Adrenal gland (tissue), 12 donors: ENCODE measurements around the gene C15orf39. TPM values are rescaled to one million over a fixed set of nuclear protein-coding genes. Genes with fewer than 3 reads are reported as not detected.
"Not testable (repeated sequence)": the region's sequence is repeated elsewhere in the genome, so short reads cannot be mapped to it uniquely, and the experiment has no call there.

ENCODE experiments used
- DNase-seq, 7 donors: peaks; one replicate each; pipeline ENCODE4 v3.0.0-alpha.2; 2019 to 2020
- H3K27ac ChIP-seq, 5 donors: fragments of 200-600 bp; sonication (generic) in 4 of 5; 1 replicate in 3 of 5; 2 replicates in 2 of 5; pipeline versions ENCODE4 v1.5.1 to v1.8.0; 2016 to 2020; ENCODE audit warnings: mild to moderate bottlenecking in 1 of 5
- H3K27me3 ChIP-seq: fragments of 200-600 bp; 2 replicates; pipeline ENCODE4 v1.8.0; 2021
- H3K36me3 ChIP-seq, 2 donors: fragments of 200-600 bp; replicated peaks in 1 of 2; 1 replicate in 1 of 2; 2 replicates in 1 of 2; pipeline versions ENCODE4 v1.5.1 to v1.8.0; 2018 to 2022
- H3K4me1 ChIP-seq, 2 donors: fragments of 200-600 bp; replicated peaks in 1 of 2; 1 replicate in 1 of 2; 2 replicates in 1 of 2; pipeline versions ENCODE4 v1.5.1 to v1.8.0; 2018 to 2021
- H3K4me3 ChIP-seq, 4 donors: fragments of 200-600 bp; sonication (generic) in 3 of 4; one replicate each; pipeline ENCODE4 v1.5.1; 2016 to 2018
- H3K9me3 ChIP-seq, 3 donors: fragments of 200-600 bp; sonication (generic) in 1 of 3; replicated peaks in 1 of 3; 1 replicate in 2 of 3; 2 replicates in 1 of 3; pipeline versions ENCODE4 v1.5.1 to v1.8.0; 2016 to 2021
- POLR2A ChIP-seq, 2 donors: fragments of 450-650 bp; IDR thresholded peaks; one replicate each; pipeline ENCODE4 v1.6.1; 2017; ENCODE audit warnings: antibody characterized with exemption in 2 of 2, mild to moderate bottlenecking in 2 of 2, moderate library complexity in 1 of 2
- WGBS, 4 donors: extraction: QIAGEN DNeasy Blood & Tissue Kit in 2 of 4; methylation state at CpG; one replicate each; pipeline versions ENCODE4 v1.1.5 to v1.1.7; 2013 to 2017; 5-methylcytosine and 5-hydroxymethylcytosine counted together
- intact Hi-C, 2 donors: fragments of 100-400 bp; cut with DNase I; formaldehyde crosslinking; loops; one replicate each; pipeline versions ENCODE4 v1.14.1 to v1.15.0; 2022 to 2023
- polyA plus RNA-seq, 3 donors: library from polyadenylated mRNA; stranded (reverse); fragments of 200-250 nt in 2 of 3; fragments of 350-450 nt in 1 of 3; fragmentation: Illumina TruSeq in 1 of 3; extraction: RNeasy Lipid Tissue Mini Kit (QIAGEN cat#74804) in 1 of 3; gene quantifications; one replicate each; pipeline ENCODE4 v1.2.3, GENCODE V29; 2013 to 2014
- total RNA-seq, 9 donors: library from RNA; depleted of rRNA in 4 of 9; stranded (reverse); fragments of >200 nt in 4 of 9; fragments of 120-200 nt in 1 of 9; fragmentation: NEBNext Ultra II Directional in 1 of 9; extraction: Animal tissue kit (Norgen Biotek cat#: 25700) in 1 of 9; gene quantifications; one replicate each; pipeline versions ENCODE4 v1.1.0 to v1.2.4, GENCODE V29; 2013 to 2023
- TF ChIP-seq, protein P1 (sequence below), 6 experiments: fragments of 450-650 bp in 4 of 6; fragments of 200-600 bp in 2 of 6; sonication (generic) in 1 of 6; IDR thresholded peaks; 1 replicate in 5 of 6; 2 replicates in 1 of 6; pipeline versions ENCODE4 v1.5.1 to v1.8.0; 2016 to 2021; ENCODE audit warnings: antibody characterized with exemption in 6 of 6, mild to moderate bottlenecking in 2 of 6, moderate library complexity in 1 of 6
- donor health status: healthy with polysubstance abuse.
- donor health status: Bipolar disorder and iron deficiency.
- donor health status: DM: yes; HTN: yes; CAD: no.
- donor health status: DM: no; HTN: no; CAD: no.
- donor health status: DM: no; HTN: no; CAD: no.
- donor health status: DM: yes; HTN: yes; CAD: no.

Gene C15orf39
- total and polyA plus RNA-seq, 12 donors: 5.6 to 50.6 (median 29.8) TPM

DNA sequence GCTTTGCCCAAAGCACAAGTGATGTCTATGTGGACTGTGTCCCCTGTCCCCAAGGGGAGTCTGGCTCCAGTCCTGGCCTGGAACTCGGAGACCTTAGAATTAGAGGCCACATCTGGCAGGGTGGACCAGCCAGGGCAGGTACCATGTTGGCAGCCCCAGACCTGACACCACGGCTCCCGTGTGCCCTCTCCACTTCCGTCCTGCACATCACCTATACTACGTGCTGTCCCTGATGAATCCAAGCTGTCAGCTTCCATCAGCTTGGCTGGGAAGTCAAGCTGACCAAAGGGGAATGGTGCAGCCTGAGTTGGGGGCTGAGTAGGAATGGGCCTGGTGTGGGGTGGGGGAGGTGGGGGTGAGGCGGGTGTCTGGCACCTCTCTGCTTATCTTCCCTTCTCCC is 15.3 kb downstream of the C15orf39 start:
- WGBS, 4 donors: 80 to 91% (median 84%) methylated on average over 1 to 6 of the region's 6 CpGs
- H3K27me3 ChIP-seq: no peaks in the 10 kb centered on the region
- no peak overlapping the region for H3K27ac ChIP-seq
- peaks cover 0 to 11% of the 10 kb centered on the region in 2 donors for H3K36me3 ChIP-seq
- DNase-seq: no peak
- no peaks in the 10 kb centered on the region for H3K9me3 ChIP-seq
- peaks cover 0 to 2% of the 10 kb centered on the region in 2 donors for H3K4me1 ChIP-seq
- no peak overlapping the region for H3K4me3 ChIP-seq
- intact Hi-C loops: no loop called here
- TF ChIP-seq POLR2A (IDR thresholded peaks at IDR 0.05): no peak
- TF ChIP-seq, protein P1, sequence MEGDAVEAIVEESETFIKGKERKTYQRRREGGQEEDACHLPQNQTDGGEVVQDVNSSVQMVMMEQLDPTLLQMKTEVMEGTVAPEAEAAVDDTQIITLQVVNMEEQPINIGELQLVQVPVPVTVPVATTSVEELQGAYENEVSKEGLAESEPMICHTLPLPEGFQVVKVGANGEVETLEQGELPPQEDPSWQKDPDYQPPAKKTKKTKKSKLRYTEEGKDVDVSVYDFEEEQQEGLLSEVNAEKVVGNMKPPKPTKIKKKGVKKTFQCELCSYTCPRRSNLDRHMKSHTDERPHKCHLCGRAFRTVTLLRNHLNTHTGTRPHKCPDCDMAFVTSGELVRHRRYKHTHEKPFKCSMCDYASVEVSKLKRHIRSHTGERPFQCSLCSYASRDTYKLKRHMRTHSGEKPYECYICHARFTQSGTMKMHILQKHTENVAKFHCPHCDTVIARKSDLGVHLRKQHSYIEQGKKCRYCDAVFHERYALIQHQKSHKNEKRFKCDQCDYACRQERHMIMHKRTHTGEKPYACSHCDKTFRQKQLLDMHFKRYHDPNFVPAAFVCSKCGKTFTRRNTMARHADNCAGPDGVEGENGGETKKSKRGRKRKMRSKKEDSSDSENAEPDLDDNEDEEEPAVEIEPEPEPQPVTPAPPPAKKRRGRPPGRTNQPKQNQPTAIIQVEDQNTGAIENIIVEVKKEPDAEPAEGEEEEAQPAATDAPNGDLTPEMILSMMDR (IDR thresholded peaks at IDR 0.05): no peak

DNA sequence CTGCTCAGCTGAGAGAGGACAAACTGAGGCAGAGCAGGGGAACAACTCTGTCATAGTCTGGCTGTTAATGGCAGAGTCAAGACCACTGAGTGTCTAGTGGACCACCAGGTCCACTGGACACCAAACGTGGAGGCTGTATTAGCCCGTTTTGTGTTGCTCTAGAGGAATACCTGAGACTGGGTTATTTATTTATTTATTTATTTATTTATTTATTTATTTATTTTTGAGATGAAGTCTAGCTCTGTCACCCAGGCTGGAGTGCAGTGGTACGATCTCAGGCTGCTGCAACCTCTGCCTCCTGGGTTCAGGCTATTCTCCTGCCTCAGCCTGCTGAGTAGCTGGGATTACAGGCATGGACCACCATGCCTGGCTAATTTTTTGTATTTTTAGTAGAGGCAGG is 15.9 kb downstream of the C15orf39 start:
- H3K27ac ChIP-seq, intact Hi-C loops, H3K4me1 ChIP-seq, H3K4me3 ChIP-seq, H3K9me3 ChIP-seq, H3K36me3 ChIP-seq, H3K27me3 ChIP-seq, DNase-seq: not testable (repeated sequence)
- 72 to 83% (median 81%) methylated on average over 3 of the region's 3 CpGs for WGBS, 4 donors

DNA sequence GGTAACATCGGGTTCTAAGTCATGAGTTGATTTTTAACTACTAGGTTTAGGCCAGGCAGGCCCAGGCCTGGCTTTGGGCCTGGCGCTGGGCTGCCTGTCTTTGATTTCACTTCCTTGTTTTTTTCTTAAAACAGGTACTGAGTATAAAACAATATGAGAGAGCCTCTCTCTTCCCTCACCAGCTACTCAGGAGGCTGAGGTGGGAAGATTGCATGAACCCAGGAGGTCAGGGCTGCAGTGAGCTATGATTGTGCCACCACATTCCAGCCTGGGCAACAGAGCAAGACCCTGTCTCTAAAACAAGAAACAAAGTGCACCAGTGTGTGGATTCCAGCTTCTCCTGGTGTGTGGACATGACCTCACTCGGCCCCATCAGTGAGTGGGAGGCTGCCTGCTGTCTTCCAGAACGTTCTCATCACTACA is 17.8 kb downstream of the C15orf39 start:
- intact Hi-C loops, H3K4me1 ChIP-seq: not testable (repeated sequence)

DNA sequence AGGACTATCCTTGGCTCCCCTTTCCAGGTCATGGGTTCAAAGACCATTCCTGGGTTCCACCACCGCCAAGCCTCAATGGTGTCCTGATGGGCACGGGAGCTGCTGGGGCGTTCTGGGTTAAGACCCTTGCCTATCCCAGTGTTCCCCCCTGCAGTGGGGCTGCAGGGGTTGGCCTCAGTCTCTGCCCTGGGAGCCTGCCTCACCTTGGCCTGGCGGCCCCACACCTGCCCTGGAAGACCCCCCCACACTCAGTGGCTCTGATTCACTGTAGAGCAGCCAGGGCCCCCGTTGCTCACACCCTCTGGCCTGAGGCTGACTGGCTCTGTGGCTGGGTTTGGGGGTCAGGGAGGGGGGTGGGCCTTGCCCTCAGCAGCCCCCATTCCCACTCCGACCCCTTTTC is 22.0 kb downstream of the C15orf39 start:
- no peaks in the 10 kb centered on the region for H3K4me1 ChIP-seq
- DNase-seq: no peak
- H3K27me3 ChIP-seq: no peaks in the 10 kb centered on the region
- TF ChIP-seq, protein P1 (IDR thresholded peaks at IDR 0.05): no peak
- TF ChIP-seq POLR2A (IDR thresholded peaks at IDR 0.05): no peak
- no peak overlapping the region for H3K4me3 ChIP-seq
- 87 to 93% (median 89%) methylated on average over 1 to 6 of the region's 6 CpGs for WGBS, 4 donors
- intact Hi-C loops: no loop called here
- H3K27ac ChIP-seq: no peak overlapping the region
- H3K36me3 ChIP-seq: no peaks in the 10 kb centered on the region
- no peaks in the 10 kb centered on the region for H3K9me3 ChIP-seq

More for the DNA sequence above, 17.8 kb downstream of the C15orf39 start:
- WGBS, 4 donors: 74 to 86% (median 81%) methylated on average over 4 of the region's 4 CpGs
- not testable (repeated sequence) for H3K9me3 ChIP-seq, H3K36me3 ChIP-seq, H3K27ac ChIP-seq, H3K27me3 ChIP-seq, DNase-seq, H3K4me3 ChIP-seq

DNA sequence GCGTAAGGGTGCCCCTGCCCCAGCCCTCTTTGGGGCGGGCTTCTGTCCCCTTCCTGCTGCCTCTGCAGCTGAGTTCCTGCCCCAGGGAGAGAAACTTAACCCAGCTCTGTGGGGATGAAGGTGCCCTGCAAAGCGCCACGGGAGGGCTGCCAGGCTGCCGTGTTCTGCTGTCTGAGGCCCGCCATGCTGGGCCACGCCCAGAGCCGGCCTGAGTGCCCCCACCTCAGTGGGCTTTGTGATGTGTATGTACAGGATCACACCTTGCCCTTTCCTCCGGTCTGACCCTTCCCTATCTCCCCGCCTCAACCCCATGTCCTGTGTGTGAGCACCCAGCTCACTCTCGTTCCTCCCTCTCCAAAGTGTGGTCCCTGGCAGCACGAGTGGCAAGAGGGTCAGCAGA is 22.6 kb downstream of the C15orf39 start:
- H3K27ac ChIP-seq: no peak overlapping the region
- no peaks in the 10 kb centered on the region for H3K4me1 ChIP-seq
- no peaks in the 10 kb centered on the region for H3K36me3 ChIP-seq
- intact Hi-C loops: no loop called here
- 63 to 85% (median 84%) methylated on average over 2 to 12 of the region's 12 CpGs for WGBS, 4 donors
- TF ChIP-seq, protein P1 (IDR thresholded peaks at IDR 0.05): no peak
- no peak for TF ChIP-seq POLR2A (IDR thresholded peaks at IDR 0.05)
- no peak overlapping the region for H3K4me3 ChIP-seq
- no peaks in the 10 kb centered on the region for H3K27me3 ChIP-seq
- no peak for DNase-seq
- no peaks in the 10 kb centered on the region for H3K9me3 ChIP-seq

DNA sequence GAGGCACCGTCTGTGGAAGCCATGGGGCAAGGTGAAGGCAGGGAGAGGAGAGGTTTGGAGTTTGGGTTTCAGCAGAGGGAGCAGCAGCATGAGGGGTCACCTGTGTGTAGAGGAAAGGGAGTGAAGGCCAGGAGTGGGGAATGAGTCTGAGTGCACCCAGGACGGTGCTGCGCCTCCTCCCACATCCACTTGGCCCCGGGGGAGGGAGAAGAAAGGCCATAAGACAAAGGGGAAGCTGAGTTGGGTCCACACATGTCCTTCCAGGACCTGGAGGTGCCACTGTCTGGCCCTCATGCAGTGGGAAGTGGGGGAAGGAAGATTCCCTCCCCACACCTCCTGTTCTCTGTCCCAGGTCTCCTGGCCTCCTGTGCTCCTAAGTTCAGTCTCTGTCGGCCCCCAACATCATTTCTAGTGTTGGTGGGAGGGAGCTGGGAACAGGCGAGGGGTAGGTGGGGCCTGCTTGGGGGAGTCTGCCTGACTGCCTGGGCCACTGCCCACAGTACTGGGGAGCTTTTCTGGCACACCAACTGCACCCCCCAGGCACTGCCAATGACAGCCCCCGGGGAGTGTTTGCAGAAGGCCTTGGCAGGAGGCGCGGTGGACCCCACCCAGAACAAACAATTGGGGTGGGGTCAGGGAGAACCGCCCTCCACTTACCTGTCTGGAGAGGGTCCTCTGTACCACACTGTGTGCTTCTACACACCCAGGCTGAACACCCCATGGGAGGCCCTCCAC is 23.6 kb downstream of the C15orf39 start:
- DNase-seq: peak in 1 of 7 donors; percentile 2
- intact Hi-C loops: not testable (repeated sequence)
- 66 to 81% (median 74%) methylated on average over 4 to 10 of the region's 10 CpGs for WGBS, 4 donors

More for the DNA sequence above, 23.6 kb downstream of the C15orf39 start:
- not testable (repeated sequence) for H3K36me3 ChIP-seq, H3K27ac ChIP-seq, H3K4me1 ChIP-seq, H3K4me3 ChIP-seq, H3K27me3 ChIP-seq, H3K9me3 ChIP-seq
